K562 (cell line): ENCODE data around the gene GTSE1. TPM values are rescaled to one million over a fixed set of nuclear protein-coding genes. Genes with fewer than 3 reads are reported as not detected.

Source experiments
- ATAC-seq: fragments of 200-7000 bp; cut with Tn5 transposase; 3 replicates; pipeline ENCODE4 v1.9.1; 2020; ENCODE audit warnings: moderate library complexity
- BruUV-seq: library from RNA; stranded (reverse); fragments of 400-500 nt; replicated peaks from 2 replicates; lab custom pipeline; 2021; lab: Mats Ljungman, UMichigan
- CTCF ChIA-PET: fragments of 300-600 bp; formaldehyde crosslinking; extraction: SDS; loops from one replicate; lab custom pipeline; 2021; ENCODE audit warnings: low intra/inter-chr PET ratio; lab: Yijun Ruan, JAX
- POLR2A ChIA-PET: fragments of 300-600, 350-650 bp; sonication (Branson Sonifier 250); formaldehyde crosslinking; extraction: SDS; loops from one replicate; lab custom pipeline; 2021; ENCODE audit warnings: antibody characterized with exemption, inconsistent platforms; lab: Yijun Ruan, JAX
- DNase-seq, 4 experiments: peaks; one replicate each; pipeline versions ENCODE4 v3.0.0 to v3.0.0-alpha.2; 2011 to 2018; ENCODE audit warnings: low spot score in 3 of 4, mixed read lengths in 3 of 4; ENCODE audit errors: extremely low read depth in 1 of 4
- FAIRE-seq: peaks from 2 replicates; lab custom pipeline; 2011; peaks lifted over from hg19 to GRCh38; lab: Jason Lieb, UNC
- H2AFZ ChIP-seq: 2 replicates; pipeline ENCODE4 v1.6.0; 2011; ENCODE audit warnings: low read depth, low read length, control low read depth, inconsistent platforms
- H3K27ac ChIP-seq: fragments of 200-600 bp; 3 replicates; pipeline ENCODE4 v1.8.0; 2011; ENCODE audit warnings: low read depth, mild to moderate bottlenecking, control low read depth, inconsistent platforms, low read length, moderate library complexity, mixed read lengths; ENCODE audit errors: extremely low read depth
- H3K27me3 ChIP-seq, 2 experiments: fragments of 300-600 bp in 1 of 2; 2 replicates in 1 of 2; 3 replicates in 1 of 2; pipeline versions ENCODE4 v1.6.0 to v1.8.0; 2011; ENCODE audit warnings: inconsistent platforms in 2 of 2, low read length in 2 of 2, mild to moderate bottlenecking in 1 of 2, mixed read lengths in 1 of 2, moderate library complexity in 1 of 2; ENCODE audit not compliant: control insufficient read depth in 2 of 2, insufficient read depth in 2 of 2
- H3K36me3 ChIP-seq: fragments of 300-600 bp; 3 replicates; pipeline ENCODE4 v1.8.0; 2011; ENCODE audit warnings: mild to moderate bottlenecking, low read length, inconsistent platforms; ENCODE audit not compliant: control insufficient read depth, insufficient read depth
- H3K4me1 ChIP-seq, 2 experiments: fragments of 200-600 bp in 1 of 2; replicated peaks in 1 of 2; 2 replicates in 1 of 2; 3 replicates in 1 of 2; pipeline versions ENCODE4 v1.5.1 to v1.8.0; 2011; ENCODE audit warnings: inconsistent platforms in 2 of 2, low read length in 2 of 2, mild to moderate bottlenecking in 1 of 2, mixed read lengths in 1 of 2, moderate library complexity in 1 of 2; ENCODE audit not compliant: control insufficient read depth in 2 of 2, insufficient read depth in 2 of 2
- H3K4me2 ChIP-seq: 2 replicates; pipeline ENCODE4 v1.6.1; 2011; ENCODE audit warnings: low read length, control low read depth, inconsistent platforms, mixed read lengths; ENCODE audit not compliant: insufficient read depth
- H3K4me3 ChIP-seq: fragments of 200-600 bp; sonication (generic), shearing (Covaris generic); 2 replicates; pipeline ENCODE4 v1.5.1; 2016; ENCODE audit warnings: control low read depth, inconsistent platforms
- H3K79me2 ChIP-seq: fragments of 200-600 bp; 3 replicates; pipeline ENCODE4 v1.8.0; 2011; ENCODE audit warnings: low read length, inconsistent platforms; ENCODE audit not compliant: control insufficient read depth, insufficient read depth
- H3K9ac ChIP-seq, 2 experiments: 2 replicates each; pipeline versions ENCODE4 v1.6.0 to v1.6.1; 2011; ENCODE audit warnings: low read depth in 2 of 2, low read length in 2 of 2, control low read depth in 1 of 2, inconsistent platforms in 1 of 2, mild to moderate bottlenecking in 1 of 2, mixed read lengths in 1 of 2; ENCODE audit not compliant: insufficient read depth in 1 of 2
- H3K9me1 ChIP-seq: one replicate; pipeline ENCODE4 v1.6.0; 2011; ENCODE audit warnings: inconsistent platforms, mild to moderate bottlenecking, low read length, moderate library complexity; ENCODE audit not compliant: control insufficient read depth, insufficient read depth
- H3K9me3 ChIP-seq: replicated peaks from 2 replicates; pipeline ENCODE4 v1.5.1; 2011; ENCODE audit warnings: low read depth, low read length, inconsistent platforms; ENCODE audit not compliant: control insufficient read depth, insufficient read depth
- H4K20me1 ChIP-seq: replicated peaks from 2 replicates; pipeline ENCODE4 v1.6.1; 2011; ENCODE audit warnings: low read length, inconsistent platforms, mixed read lengths; ENCODE audit not compliant: control insufficient read depth, insufficient read depth
- HDAC6 ChIP-seq: IDR thresholded peaks from 2 replicates; pipeline ENCODE4 v1.6.1; 2012; ENCODE audit warnings: low read depth, mild to moderate bottlenecking, control low read depth, inconsistent platforms, low read length, moderate library complexity
- POLR2G ChIP-seq: fragments of 200-400 bp; formaldehyde crosslinking; IDR thresholded peaks from 2 replicates; pipeline ENCODE4 v1.6.1; 2017; ENCODE audit warnings: low read depth, mild to moderate bottlenecking, antibody characterized with exemption, low read length, moderate library complexity
- SFPQ ChIP-seq: fragments of 200-400 bp; formaldehyde crosslinking; IDR thresholded peaks from 2 replicates; pipeline ENCODE4 v1.6.1; 2017; ENCODE audit warnings: mild to moderate bottlenecking, low read depth, low read length, moderate library complexity
- TAL1 ChIP-seq: fragments of 450-650 bp; IDR thresholded peaks from 2 replicates; pipeline ENCODE4 v1.6.1; 2016; ENCODE audit warnings: mild to moderate bottlenecking
- ZNF133 ChIP-seq: fragments of 250-450 bp; sonication (Bioruptor Pico); IDR thresholded peaks from 2 replicates; pipeline ENCODE4 v1.4.0; 2020; ENCODE audit warnings: mild to moderate bottlenecking
- ZNF589 ChIP-seq: fragments of 200-800 bp; sonication (Bioruptor generic); IDR thresholded peaks from 2 replicates; pipeline ENCODE4 v1.6.1; 2016; ENCODE audit warnings: low read depth, missing genetic modification characterization, missing compliant biosample characterization
- ZNF668 ChIP-seq: fragments of 250-450 bp; sonication (Bioruptor Pico); IDR thresholded peaks from 2 replicates; pipeline ENCODE4 v1.8.0; 2022; ENCODE audit warnings: mild to moderate bottlenecking, inconsistent platforms
- WGBS: fragments of 100-300 bp; shearing (Covaris generic); methylation state at CpG from one replicate; pipeline ENCODE4 v1.1.6; 2016; ENCODE audit warnings: low coverage, mixed read lengths; ENCODE audit not compliant: insufficient coverage; ENCODE audit errors: missing lambda C conversion rate; 5-methylcytosine and 5-hydroxymethylcytosine counted together
- in situ Hi-C: fragments of 300-500 bp; cut with MboI; formaldehyde crosslinking; loops from 4 replicates; pipeline ENCODE4 v1.15.0; 2018; ENCODE audit warnings: inconsistent platforms, mixed read lengths
- intact Hi-C: fragments of 100-400 bp; cut with micrococcal nuclease; formaldehyde crosslinking; loops from 2 replicates; pipeline ENCODE4 v1.14.2; 2022
- polyA plus RNA-seq, 8 experiments: library from polyadenylated mRNA; depleted of rRNA in 4 of 8; stranded (reverse) in 5 of 8; unstranded in 3 of 8; fragments of >200 nt; fragmentation: Nextera tagmentation in 2 of 8; fragmentation: Illumina TruSeq in 1 of 8; extraction: Ambion mirVana in 2 of 8; extraction: Trizol in 1 of 8; gene quantifications; 2 replicates each; pipeline versions ENCODE4 v1.2.1 to v1.2.3, GENCODE V29; 2011 to 2014; ENCODE audit warnings: inconsistent platforms in 1 of 8, missing spikeins in 1 of 8
- total RNA-seq, 7 experiments: library from RNA; depleted of rRNA in 6 of 7; stranded (reverse); fragments of >200 nt in 6 of 7; fragmentation: Illumina TruSeq in 2 of 7; extraction: Trizol in 2 of 7; gene quantifications; 2 replicates each; pipeline versions ENCODE4 v1.2.1 to v1.2.3, GENCODE V29; 2011 to 2021; ENCODE audit warnings: low replicate concordance in 1 of 7

Gene GTSE1
- total and polyA plus RNA-seq, 9 of the 15 experiments (the other 6 are each of a cell fraction or from before 2014, with no cell fraction given), result 2.5 to 22.5 (median 12.9) TPM

GRCh38 chr22:46358766-46359165 lies 62.1 kb downstream of the GTSE1 start (continued):
- TF ChIP-seq SFPQ, result no peak
- no peak for TF ChIP-seq ZNF668 (CRISPR knock-in tag)
- TF ChIP-seq, all 486 proteins: peak for 0

GRCh38 chr22:46359362-46359761 lies 62.7 kb downstream of the GTSE1 start:
- BruUV-seq, result no TSS peak
- Histone ChIP-seq H3K27ac (no peak overlapping the region), H3K4me1 (peaks cover 0 to 15% of the 10 kb centered on the region in 2 experiments; a peak in 2 of 5 replicates), H3K9me3 (no peaks in the 10 kb centered on the region), H2AFZ (no peak overlapping the region), H3K9ac (no peak overlapping the region; a peak in 1 of 4 replicates), H3K4me2 (no peak overlapping the region), H3K9me1 (no peaks in the 10 kb centered on the region), H3K36me3 (peaks cover 15% of the 10 kb centered on the region; the same call in 1 of the 3 replicates), H3K27me3 (peaks cover 5 to 23% of the 10 kb centered on the region in 2 experiments; a peak in 4 of 5 replicates), H3K4me3 (no peak overlapping the region), H4K20me1 (no peaks in the 10 kb centered on the region), H3K79me2 (no peaks in the 10 kb centered on the region)
- 79% methylated on average over 10 of the region's 14 CpGs for WGBS
- FAIRE-seq (no peak), DNase-seq (no peak), ATAC-seq (no peak)
- in situ Hi-C loops, result no loop called here
- intact Hi-C loops, result no loop called here
- peak; percentile 53 for TF ChIP-seq POLR2G
- no peak for TF ChIP-seq TAL1
- TF ChIP-seq HDAC6, result no peak
- TF ChIP-seq ZNF589 (CRISPR knock-in tag), result no peak
- no peak for TF ChIP-seq ZNF133 (CRISPR knock-in tag)
- CTCF ChIA-PET, result no interaction called here
- POLR2A ChIA-PET, result interaction anchor here (0.9 to 1.2 kb wide), 3 partner anchors 75 to 402 kb away, joined by 3 to 4 read pairs (median 4); no protein-coding TSS in a partner anchor
